GM18907 (cell line): ENCODE data around the gene EDEM2.
"Not testable (repeated sequence)": the region's sequence is repeated elsewhere in the genome, so short reads cannot be mapped to it uniquely, and the experiment has no call there.

Experiments used
- ATAC-seq: cut with Tn5 transposase; IDR thresholded peaks from one replicate; pipeline ENCODE4 v1.9.1; 2021; ENCODE audit warnings: mild to moderate bottlenecking, moderate library complexity; ENCODE audit not compliant: unreplicated experiment

EDEM2 gene

DNA sequence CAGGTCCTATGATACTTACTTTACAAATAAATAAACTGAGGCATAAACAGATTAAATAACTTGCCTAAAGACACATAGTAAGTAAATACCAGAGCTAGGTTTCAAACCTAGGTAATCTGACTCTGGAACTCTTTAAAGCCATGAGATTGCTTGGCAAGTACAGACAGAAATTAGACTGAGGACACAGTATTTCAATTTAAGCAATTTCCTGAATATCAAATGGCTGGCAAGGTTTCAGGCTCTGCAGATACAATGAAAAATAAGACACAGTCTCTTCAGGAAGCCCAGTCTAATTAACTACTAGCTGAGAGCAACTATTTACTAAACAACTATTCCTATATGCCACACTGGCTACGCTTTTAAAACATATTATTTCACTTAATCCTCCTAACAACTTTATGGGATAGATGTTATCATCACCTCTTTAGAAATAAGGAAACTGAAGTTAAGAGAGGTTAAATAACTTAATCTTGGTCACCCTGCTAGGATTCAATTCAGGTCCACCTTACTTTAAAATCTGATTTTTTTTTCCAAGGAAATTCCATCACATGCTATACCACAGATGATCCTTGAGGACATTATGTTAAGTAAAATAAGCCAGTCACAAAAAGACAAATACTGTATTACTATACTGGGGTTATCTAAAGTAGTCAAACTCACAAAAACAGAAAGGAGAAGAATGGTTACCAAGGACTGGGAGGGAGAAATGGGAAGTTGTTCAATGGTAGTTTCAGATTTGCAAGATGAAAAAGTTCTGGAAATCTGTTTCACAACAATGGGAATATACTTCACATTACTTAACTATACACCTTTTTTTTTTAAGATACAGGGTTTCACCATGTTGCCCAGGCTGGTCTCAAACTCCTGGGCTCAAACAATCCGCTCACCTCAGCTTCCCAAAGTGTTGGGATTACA lies 58.6 kb downstream of the EDEM2 start:
- no peak for ATAC-seq

DNA sequence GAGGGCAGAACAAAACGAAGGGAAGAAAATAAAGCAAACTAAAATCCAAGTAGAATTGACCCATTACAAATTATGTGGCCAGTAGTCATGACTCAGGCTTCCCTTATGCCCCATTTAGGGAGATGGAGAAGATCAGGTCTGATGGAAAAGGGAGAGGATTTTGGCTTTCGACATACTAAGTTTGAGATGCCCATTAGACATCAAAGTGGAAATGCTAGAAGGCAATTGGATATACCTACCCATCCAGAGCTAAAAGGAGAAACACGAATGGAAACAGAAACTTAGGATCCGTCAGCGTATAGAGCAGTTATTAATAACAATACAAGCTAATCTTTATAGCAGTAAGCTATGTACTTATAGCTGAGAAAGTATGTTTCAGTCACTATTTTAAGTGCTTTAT lies 59.3 kb downstream of the EDEM2 start:
- ATAC-seq, result no peak

DNA sequence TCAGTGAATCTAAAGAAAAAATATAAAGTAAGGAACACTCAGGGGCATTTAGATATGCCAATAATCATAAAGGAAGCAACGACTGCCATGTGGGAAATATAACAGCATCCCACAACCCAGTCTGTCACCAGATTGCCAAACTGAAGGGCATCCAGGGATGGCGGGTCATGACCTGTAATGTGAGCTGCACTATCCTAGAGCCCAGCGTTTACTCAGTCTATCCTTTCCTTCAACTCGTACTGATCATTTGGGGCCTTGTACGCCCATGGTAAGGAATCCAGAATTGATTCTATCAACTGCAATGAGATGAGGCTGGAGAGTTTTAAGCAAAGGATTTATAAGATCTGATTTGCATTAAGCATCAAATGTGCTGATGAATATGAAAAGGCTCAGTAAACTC lies 59.8 kb downstream of the EDEM2 start:
- no peak for ATAC-seq

DNA sequence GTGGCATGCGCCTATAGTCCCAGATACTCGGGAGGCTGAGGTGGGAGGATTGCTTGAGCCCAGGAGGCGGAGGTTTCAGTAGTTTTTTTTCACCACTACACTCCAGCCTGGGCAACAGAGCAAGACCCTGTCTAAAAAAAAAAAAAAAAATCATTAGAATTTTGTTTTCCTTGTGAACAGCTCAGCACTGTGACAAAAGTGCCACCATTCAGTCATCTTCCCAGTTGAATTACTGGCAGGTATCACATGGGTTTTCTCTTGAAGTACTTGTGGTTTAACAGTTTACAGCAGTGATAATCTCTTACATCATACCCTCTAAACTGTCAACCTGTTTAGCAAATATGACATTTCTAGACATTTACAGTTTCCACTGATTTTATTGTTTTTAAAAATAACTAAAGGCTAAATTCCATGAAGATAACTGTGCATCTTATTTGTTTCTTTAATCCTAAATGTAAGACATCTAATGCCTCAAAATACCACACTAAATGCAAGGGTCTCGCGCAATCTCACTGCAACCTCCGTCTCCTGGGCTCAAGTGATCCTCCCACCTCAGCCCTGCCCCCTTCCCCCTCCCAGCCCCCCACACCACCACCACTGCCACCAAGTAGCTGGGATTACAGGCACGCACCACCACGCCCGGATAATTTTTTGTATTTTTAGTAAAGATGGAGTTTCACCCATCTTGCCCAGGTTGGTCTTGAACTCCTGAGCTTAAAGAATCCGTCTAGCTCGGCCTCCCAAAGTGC lies 61.5 kb downstream of the EDEM2 start:
- ATAC-seq, result no peak

DNA sequence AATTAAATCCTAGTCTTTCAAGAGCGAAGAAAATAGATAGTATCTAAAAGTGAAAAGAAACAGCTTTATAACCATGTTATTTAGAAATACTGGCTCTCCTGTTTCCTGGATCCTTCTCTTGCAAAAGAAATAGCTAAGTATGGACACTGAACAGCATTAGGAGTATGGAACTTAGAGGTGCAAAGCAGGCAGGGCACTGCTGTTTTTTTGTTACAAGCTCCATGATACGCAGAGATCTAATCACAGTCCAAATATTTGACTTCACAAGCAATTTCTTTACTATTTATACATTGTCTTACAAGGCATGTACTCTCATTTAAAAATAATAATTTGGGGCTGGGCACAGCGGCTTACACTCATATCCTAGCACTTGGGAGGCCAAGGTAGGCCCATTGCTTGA lies 62.1 kb downstream of the EDEM2 start:
- no peak for ATAC-seq

DNA sequence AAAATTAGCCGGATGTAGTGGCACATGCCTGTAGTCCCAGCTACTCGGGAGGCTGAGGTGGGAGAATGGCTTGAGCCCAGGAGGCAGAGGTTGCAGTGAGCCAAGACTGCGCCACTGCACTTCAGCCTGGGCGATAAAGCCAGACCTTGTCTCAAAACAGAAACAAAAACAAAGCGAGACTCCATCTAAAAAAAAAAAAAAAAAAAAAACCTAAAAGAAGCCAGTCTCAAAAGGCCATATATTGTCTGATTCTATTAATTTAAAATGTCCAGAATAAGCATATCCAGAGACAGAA lies 66.8 kb downstream of the EDEM2 start:
- ATAC-seq, result not testable (repeated sequence)

DNA sequence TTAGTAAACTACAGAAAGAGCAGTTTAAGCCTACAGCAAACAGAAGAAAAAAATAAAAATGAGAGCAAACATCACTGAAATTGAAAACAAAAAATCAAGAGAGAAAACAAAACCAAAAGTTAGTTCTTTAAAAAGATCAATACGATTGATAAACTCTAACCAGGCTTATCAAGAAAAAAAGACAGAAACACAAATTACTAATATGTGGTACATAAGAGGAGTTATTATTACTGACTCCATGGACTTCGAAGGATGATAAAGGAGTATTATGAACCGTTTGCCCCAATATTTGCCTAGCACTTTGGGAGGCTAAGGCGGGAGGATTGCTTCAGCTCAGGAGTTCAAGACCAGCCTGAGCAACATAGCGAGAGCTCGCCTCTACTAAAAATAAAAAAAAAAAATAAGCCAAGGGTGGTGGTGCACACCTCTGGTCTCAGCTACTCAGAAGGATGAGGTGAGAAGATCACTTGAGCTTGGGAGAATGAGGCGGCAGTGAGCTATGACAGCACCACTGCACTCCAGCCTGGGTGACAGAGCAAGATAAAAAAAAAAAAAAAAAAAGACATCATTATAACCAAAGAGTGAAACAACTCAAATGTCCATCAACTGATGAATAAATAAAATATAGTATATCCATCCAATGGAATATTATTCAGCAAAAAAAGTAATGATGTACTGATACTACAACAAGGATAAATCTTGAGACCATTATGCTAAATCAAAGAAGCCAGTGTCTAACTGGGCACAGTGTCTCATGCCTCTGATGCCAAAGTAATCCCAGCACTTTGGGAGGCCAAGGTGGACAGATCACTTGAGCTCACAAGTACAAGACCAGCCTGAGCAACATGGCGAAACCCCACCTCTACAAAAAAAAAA lies 67.4 kb downstream of the EDEM2 start:
- no peak for ATAC-seq

DNA sequence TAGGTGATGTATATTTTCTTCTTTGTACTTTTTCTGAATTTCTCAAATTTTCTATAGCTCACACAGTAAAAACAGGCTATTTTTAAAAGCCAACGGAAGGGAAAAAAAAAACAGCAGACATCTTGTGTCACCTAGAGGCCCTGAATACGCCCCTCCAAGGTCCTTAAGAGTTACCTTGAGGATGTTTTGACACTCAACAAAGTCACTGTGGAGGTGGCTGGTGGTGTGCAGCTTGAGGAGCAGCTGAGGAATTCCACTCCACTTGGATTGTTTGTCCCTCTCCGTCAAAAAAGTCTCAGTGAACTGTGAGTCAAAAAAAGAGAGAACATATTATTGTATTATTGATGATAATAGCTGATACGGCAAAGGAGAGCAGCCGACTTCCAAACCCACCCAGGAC lies 69.3 kb downstream of the EDEM2 start:
- no peak for ATAC-seq

DNA sequence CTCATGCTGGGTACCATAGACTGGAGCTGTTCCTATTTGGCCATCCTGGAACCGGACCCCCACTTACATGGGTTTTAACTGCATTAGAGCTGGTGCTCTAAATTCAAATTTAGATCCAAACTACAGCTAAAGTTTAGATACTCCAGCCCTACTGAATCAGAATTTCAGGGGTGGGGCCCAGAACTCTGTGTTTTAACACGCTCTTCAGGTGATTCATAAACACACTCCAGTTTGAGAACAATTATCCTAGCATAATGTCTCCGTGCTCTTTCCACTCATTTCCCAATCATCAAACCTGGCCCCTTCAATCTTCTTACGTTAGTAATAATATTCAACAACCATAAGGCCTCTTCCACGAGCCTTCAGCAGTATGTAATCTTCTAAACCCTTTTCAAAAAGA lies 69.8 kb downstream of the EDEM2 start:
- ATAC-seq, result no peak

DNA sequence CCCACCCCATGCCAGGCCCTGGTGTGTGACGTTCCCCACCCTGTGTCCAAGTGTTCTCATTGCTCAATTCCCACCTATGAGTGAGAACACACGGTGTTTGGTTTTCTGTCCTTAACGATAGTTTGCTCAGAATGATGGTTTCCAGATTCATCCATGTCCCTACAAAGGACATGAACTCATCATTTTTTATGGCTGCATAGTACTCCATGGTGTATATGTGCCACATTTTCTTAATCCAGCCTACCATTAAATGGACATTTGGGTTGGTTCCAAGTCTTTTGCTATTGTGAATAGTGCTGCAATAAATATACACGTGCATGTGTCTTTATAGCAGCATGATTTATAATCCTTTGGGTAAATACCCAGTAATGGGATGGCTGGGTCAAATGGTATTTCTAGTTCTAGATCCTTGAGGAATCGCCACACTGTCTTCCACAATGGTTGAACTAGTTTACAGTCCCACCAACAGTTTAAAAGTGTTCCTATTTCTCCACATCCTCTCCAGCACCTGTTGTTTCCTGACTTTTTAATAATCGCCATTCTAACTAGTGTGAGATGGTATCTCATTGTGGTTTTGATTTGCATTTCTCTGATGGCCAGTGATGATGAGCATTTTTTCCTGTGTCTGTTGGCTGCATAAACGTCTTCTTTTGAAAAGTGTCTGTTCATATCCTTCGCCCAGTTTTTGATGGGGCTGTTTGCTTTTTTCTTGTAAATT lies 75.5 kb downstream of the EDEM2 start:
- ATAC-seq, result not testable (repeated sequence)

DNA sequence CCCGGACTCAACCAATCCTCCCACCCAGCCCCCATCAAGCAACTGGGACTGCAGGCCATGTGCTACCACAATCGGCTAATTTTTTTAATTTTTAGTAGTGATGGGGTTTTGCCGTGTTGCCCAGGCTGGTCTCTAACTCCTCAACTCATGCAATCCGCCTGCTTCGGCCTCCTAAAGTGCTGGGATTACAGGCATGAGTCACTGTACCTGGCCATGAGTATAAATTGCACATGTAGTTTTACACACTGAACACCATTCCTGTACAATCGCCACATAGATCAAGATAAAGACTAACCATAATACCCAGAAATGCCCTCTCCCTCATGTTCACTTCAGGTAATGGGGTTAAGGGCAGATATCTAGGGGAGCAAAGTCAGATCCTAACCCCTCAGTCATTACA lies 80.9 kb downstream of the EDEM2 start:
- ATAC-seq, result no peak
